SK-N-SH (cell line): ENCODE measurements around the gene AFF3. TPM values are rescaled to one million over a fixed set of nuclear protein-coding genes. Genes with fewer than 3 reads are reported as not detected.

Source experiments
- CTCF ChIA-PET: fragments of 300-600, 350-600 bp; formaldehyde crosslinking; extraction: SDS; loops from one replicate; lab custom pipeline; 2021; lab: Yijun Ruan, JAX
- POLR2A ChIA-PET: fragments of 350-600 bp; sonication (Branson Sonifier 250); formaldehyde crosslinking; extraction: SDS; loops from one replicate; lab custom pipeline; 2020; ENCODE audit warnings: antibody characterized with exemption, inconsistent platforms; lab: Yijun Ruan, JAX
- DNase-seq: peaks from one replicate; pipeline ENCODE4 v3.0.0; 2012
- H2AFZ ChIP-seq: fragments of 200-600 bp; sonication (generic); 2 replicates; pipeline ENCODE4 v1.8.1; 2016; ENCODE audit warnings: antibody characterized with exemption, mild to moderate bottlenecking, low read depth
- H3F3A ChIP-seq: fragments of 200-600 bp; sonication (generic); replicated peaks from 2 replicates; pipeline ENCODE3; 2016; ENCODE audit warnings: antibody characterized with exemption, mild to moderate bottlenecking; ENCODE audit not compliant: insufficient read depth
- H3K27ac ChIP-seq, 2 experiments: fragments of 200-500 bp in 1 of 2; fragments of 200-600 bp in 1 of 2; sonication (Bioruptor generic) in 1 of 2; sonication (generic), shearing (Covaris generic) in 1 of 2; 2 replicates each; pipeline versions ENCODE4 v1.5.1 to v1.6.1; 2014 to 2016; ENCODE audit warnings: low read depth in 2 of 2, inconsistent platforms in 1 of 2, low read length in 1 of 2, mild to moderate bottlenecking in 1 of 2, mixed read lengths in 1 of 2
- H3K27me3 ChIP-seq: fragments of 200-600 bp; sonication (generic), shearing (Covaris generic); 2 replicates; pipeline ENCODE4 v1.6.1; 2016; ENCODE audit warnings: mixed run types; ENCODE audit not compliant: insufficient read depth
- H3K36me3 ChIP-seq, 2 experiments: fragments of 200-500 bp in 1 of 2; fragments of 200-600 bp in 1 of 2; sonication (Bioruptor generic) in 1 of 2; sonication (generic) in 1 of 2; replicated peaks in 1 of 2; 2 replicates each; pipeline versions ENCODE3 to v1.5.1; 2014 to 2016; ENCODE audit warnings: low read length in 1 of 2, mild to moderate bottlenecking in 1 of 2; ENCODE audit not compliant: insufficient read depth in 2 of 2, control insufficient read depth in 1 of 2
- H3K4me1 ChIP-seq, 2 experiments: fragments of 200-500 bp in 1 of 2; fragments of 200-600 bp in 1 of 2; sonication (Bioruptor generic) in 1 of 2; sonication (generic), shearing (Covaris generic) in 1 of 2; 2 replicates each; pipeline versions ENCODE4 v1.5.1 to v1.6.1; 2014 to 2016; ENCODE audit warnings: low read depth in 1 of 2, low read length in 1 of 2, mixed run types in 1 of 2; ENCODE audit not compliant: insufficient read depth in 2 of 2, control insufficient read depth in 1 of 2
- H3K4me2 ChIP-seq: fragments of 200-600 bp; sonication (generic), shearing (Covaris generic); 2 replicates; pipeline ENCODE4 v1.6.1; 2017; ENCODE audit warnings: mixed run types
- H3K4me3 ChIP-seq, 2 experiments: fragments of 200-500 bp in 1 of 2; fragments of 200-600 bp in 1 of 2; sonication (Bioruptor generic) in 1 of 2; sonication (generic), shearing (Covaris generic) in 1 of 2; 2 replicates each; pipeline versions ENCODE4 v1.5.1 to v1.8.1; 2014 to 2016; ENCODE audit warnings: low read depth in 2 of 2, inconsistent platforms in 1 of 2, low read length in 1 of 2, mild to moderate bottlenecking in 1 of 2, mixed read lengths in 1 of 2, moderate library complexity in 1 of 2
- H3K79me2 ChIP-seq: fragments of 200-600 bp; sonication (generic); 2 replicates; pipeline ENCODE4 v1.8.1; 2017; ENCODE audit warnings: mild to moderate bottlenecking; ENCODE audit not compliant: insufficient read depth
- H3K9ac ChIP-seq: fragments of 200-600 bp; sonication (generic); 2 replicates; pipeline ENCODE4 v1.6.1; 2017; ENCODE audit warnings: mixed run types
- H3K9me2 ChIP-seq: fragments of 200-600 bp; sonication (generic); 2 replicates; pipeline ENCODE4 v1.6.1; 2017; ENCODE audit warnings: mixed run types
- H3K9me3 ChIP-seq: fragments of 200-600 bp; sonication (generic); 2 replicates; pipeline ENCODE4 v1.6.1; 2017; ENCODE audit warnings: mixed run types, mild to moderate bottlenecking, moderate library complexity
- H4K20me1 ChIP-seq: fragments of 200-600 bp; sonication (generic); 2 replicates; pipeline ENCODE4 v1.6.1; 2017; ENCODE audit warnings: mild to moderate bottlenecking, mixed run types; ENCODE audit not compliant: insufficient read depth
- CHD2 ChIP-seq: fragments of 150-350 bp; IDR thresholded peaks from 2 replicates; pipeline ENCODE4 v1.6.1; 2018; ENCODE audit warnings: low read length; ENCODE audit not compliant: partially characterized antibody
- EP300 ChIP-seq, 2 experiments: IDR thresholded peaks; 2 replicates each; pipeline versions ENCODE4 v1.4.0 to v1.6.1; 2012; ENCODE audit warnings: borderline replicate concordance in 1 of 2, low read depth in 1 of 2, low read length in 1 of 2
- FOSL2 ChIP-seq: IDR thresholded peaks from 2 replicates; pipeline ENCODE4 v1.4.0; 2012; ENCODE audit warnings: low read depth, mild to moderate bottlenecking, moderate library complexity, borderline replicate concordance
- FOXJ3 ChIP-seq: sonication (generic); formaldehyde crosslinking; IDR thresholded peaks from 2 replicates; pipeline ENCODE4 v1.5.1; 2020; ENCODE audit warnings: mild to moderate bottlenecking, missing genetic modification reagents
- GATA2 ChIP-seq: sonication (generic); formaldehyde crosslinking; IDR thresholded peaks from 2 replicates; pipeline ENCODE4 v1.5.0; 2020; ENCODE audit warnings: mild to moderate bottlenecking, missing genetic modification reagents
- JUND ChIP-seq: IDR thresholded peaks from 2 replicates; pipeline ENCODE4 v1.4.0; 2012
- MEF2A ChIP-seq: IDR thresholded peaks from 2 replicates; pipeline ENCODE4 v1.4.0; 2012; ENCODE audit warnings: low read depth, borderline replicate concordance
- MXI1 ChIP-seq: IDR thresholded peaks from 2 replicates; pipeline ENCODE4 v1.6.1; 2012; ENCODE audit warnings: mild to moderate bottlenecking, low read depth, low read length, improper control_type of control experiment
- NFIC ChIP-seq: IDR thresholded peaks from 2 replicates; pipeline ENCODE4 v1.4.0; 2012; ENCODE audit warnings: borderline replicate concordance
- SMC3 ChIP-seq: IDR thresholded peaks from 2 replicates; pipeline ENCODE4 v1.6.1; 2012; ENCODE audit warnings: low read depth, low read length, improper control_type of control experiment
- TEAD4 ChIP-seq: IDR thresholded peaks from 2 replicates; pipeline ENCODE4 v1.4.0; 2012; ENCODE audit warnings: mild to moderate bottlenecking, borderline replicate concordance; ENCODE audit not compliant: insufficient read depth
- WGBS: methylation state at CpG from one replicate; pipeline ENCODE4 v1.1.6; 2017; ENCODE audit warnings: low lambda C conversion rate; 5-methylcytosine and 5-hydroxymethylcytosine counted together
- polyA plus RNA-seq, 3 experiments: library from polyadenylated mRNA; depleted of rRNA; stranded (reverse); fragments of >200 nt; gene quantifications; 2 replicates each; pipeline ENCODE4 v1.2.3, GENCODE V29; 2012
- TF ChIP-seq, protein P1 (sequence below): fragments of 200-600 bp; sonication (generic); IDR thresholded peaks from 2 replicates; pipeline ENCODE4 v1.6.1; 2017; ENCODE audit warnings: antibody characterized with exemption, mild to moderate bottlenecking, moderate library complexity
- TF ChIP-seq, protein P2 (sequence below): IDR thresholded peaks from 2 replicates; pipeline ENCODE4 v1.4.0; 2012; ENCODE audit warnings: low read depth
- TF ChIP-seq, protein P3 (sequence below): IDR thresholded peaks from 2 replicates; pipeline ENCODE4 v1.6.1; 2012; ENCODE audit warnings: mild to moderate bottlenecking, low read depth, low read length, moderate library complexity

The AFF3 gene
- polyA plus RNA-seq, 1 of the 3 experiments (the other 2 are of a cell fraction), result 0.36 TPM

DNA sequence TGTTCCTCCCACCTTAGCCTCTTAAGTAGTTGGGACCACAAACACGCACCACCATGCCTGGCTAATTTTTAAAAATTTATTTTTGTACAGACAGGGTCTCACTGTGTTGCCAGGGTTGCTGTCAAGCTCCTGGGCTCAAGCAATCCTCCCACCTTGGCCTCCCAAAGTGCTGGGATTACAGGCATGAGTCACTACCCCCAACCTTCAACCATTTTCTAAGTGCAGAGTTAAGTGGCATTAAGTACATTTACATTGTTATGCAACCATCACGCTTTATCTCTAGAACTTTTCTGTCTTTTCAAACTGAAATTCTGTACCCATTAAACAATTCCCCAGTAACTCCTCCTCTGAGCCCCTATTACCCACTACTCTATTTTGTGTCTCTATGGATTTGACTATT lies 45.9 kb upstream of the AFF3 start:
- H3K27me3 ChIP-seq, result no peaks in the 10 kb centered on the region
- H3K9ac ChIP-seq, result no peak overlapping the region
- no peaks in the 10 kb centered on the region for H3K9me3 ChIP-seq
- no peak overlapping the region for H3K4me2 ChIP-seq
- H3K9me2 ChIP-seq, result no peaks in the 10 kb centered on the region
- no peak for DNase-seq
- no peak overlapping the region for H3K27ac ChIP-seq
- no peak overlapping the region for H3K4me3 ChIP-seq
- ChIA-PET CTCF (no interaction called here), POLR2A (interaction anchor here (0.7 kb wide), 1 partner anchor 31 kb away, joined by 3 read pairs; no protein-coding TSS in a partner anchor)
- no peaks in the 10 kb centered on the region for H3K79me2 ChIP-seq
- H2AFZ ChIP-seq, result no peak overlapping the region
- TF ChIP-seq MXI1 (no peak), CHD2 (no peak), FOSL2 (no peak), MEF2A (no peak)
- TF ChIP-seq, protein P1, sequence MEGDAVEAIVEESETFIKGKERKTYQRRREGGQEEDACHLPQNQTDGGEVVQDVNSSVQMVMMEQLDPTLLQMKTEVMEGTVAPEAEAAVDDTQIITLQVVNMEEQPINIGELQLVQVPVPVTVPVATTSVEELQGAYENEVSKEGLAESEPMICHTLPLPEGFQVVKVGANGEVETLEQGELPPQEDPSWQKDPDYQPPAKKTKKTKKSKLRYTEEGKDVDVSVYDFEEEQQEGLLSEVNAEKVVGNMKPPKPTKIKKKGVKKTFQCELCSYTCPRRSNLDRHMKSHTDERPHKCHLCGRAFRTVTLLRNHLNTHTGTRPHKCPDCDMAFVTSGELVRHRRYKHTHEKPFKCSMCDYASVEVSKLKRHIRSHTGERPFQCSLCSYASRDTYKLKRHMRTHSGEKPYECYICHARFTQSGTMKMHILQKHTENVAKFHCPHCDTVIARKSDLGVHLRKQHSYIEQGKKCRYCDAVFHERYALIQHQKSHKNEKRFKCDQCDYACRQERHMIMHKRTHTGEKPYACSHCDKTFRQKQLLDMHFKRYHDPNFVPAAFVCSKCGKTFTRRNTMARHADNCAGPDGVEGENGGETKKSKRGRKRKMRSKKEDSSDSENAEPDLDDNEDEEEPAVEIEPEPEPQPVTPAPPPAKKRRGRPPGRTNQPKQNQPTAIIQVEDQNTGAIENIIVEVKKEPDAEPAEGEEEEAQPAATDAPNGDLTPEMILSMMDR, result no peak
- peaks cover 0 to 2% of the 10 kb centered on the region in 2 experiments; a peak in 1 of 4 replicates for H3K4me1 ChIP-seq
- no peaks in the 10 kb centered on the region for H3F3A ChIP-seq
- no peaks in the 10 kb centered on the region for H3K36me3 ChIP-seq
- no peaks in the 10 kb centered on the region for H4K20me1 ChIP-seq
- WGBS, result 82% methylated on average over 2 of the region's 2 CpGs

DNA sequence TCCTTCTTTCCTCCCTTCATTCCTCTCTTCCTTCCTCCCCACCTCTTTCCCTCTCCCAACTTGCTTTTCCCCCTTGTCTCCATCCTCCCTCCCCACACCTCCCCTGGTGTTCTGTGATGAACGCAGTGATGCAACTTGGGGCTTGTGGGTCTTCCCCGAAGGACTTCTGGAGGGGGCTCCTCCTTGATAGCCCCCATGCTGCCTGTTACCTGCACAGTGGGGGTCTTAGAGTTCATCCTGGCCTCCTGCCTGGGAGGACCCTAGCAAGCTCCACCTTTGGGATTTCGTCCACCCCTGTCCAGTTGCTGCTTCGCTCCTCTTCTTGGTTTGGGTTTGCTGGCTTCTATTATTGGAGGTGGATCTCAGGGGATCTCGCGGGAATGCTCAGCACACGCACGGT lies 43.7 kb upstream of the AFF3 start:
- H3K9ac ChIP-seq, result no peak overlapping the region
- H3K4me3 ChIP-seq, result no peak overlapping the region
- H3F3A ChIP-seq, result no peaks in the 10 kb centered on the region
- peaks cover 0 to 13% of the 10 kb centered on the region in 2 experiments; a peak in 1 of 4 replicates for H3K4me1 ChIP-seq
- POLR2A ChIA-PET, result no interaction called here
- H2AFZ ChIP-seq, result no peak overlapping the region
- no peak for TF ChIP-seq FOXJ3 (CRISPR knock-in tag)
- no peak for TF ChIP-seq FOSL2
- TF ChIP-seq GATA2 (CRISPR knock-in tag), result no peak
- TF ChIP-seq MXI1, result no peak
- no peak for TF ChIP-seq EP300 (IDR thresholded peaks at IDR 0.05; ENCODE audit: borderline replicate concordance in 1 of 2, low read depth in 1 of 2, low read length in 1 of 2)
- TF ChIP-seq, protein P2, sequence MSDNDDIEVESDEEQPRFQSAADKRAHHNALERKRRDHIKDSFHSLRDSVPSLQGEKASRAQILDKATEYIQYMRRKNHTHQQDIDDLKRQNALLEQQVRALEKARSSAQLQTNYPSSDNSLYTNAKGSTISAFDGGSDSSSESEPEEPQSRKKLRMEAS, result no peak
- TF ChIP-seq NFIC, result no peak
- TF ChIP-seq, protein P3, sequence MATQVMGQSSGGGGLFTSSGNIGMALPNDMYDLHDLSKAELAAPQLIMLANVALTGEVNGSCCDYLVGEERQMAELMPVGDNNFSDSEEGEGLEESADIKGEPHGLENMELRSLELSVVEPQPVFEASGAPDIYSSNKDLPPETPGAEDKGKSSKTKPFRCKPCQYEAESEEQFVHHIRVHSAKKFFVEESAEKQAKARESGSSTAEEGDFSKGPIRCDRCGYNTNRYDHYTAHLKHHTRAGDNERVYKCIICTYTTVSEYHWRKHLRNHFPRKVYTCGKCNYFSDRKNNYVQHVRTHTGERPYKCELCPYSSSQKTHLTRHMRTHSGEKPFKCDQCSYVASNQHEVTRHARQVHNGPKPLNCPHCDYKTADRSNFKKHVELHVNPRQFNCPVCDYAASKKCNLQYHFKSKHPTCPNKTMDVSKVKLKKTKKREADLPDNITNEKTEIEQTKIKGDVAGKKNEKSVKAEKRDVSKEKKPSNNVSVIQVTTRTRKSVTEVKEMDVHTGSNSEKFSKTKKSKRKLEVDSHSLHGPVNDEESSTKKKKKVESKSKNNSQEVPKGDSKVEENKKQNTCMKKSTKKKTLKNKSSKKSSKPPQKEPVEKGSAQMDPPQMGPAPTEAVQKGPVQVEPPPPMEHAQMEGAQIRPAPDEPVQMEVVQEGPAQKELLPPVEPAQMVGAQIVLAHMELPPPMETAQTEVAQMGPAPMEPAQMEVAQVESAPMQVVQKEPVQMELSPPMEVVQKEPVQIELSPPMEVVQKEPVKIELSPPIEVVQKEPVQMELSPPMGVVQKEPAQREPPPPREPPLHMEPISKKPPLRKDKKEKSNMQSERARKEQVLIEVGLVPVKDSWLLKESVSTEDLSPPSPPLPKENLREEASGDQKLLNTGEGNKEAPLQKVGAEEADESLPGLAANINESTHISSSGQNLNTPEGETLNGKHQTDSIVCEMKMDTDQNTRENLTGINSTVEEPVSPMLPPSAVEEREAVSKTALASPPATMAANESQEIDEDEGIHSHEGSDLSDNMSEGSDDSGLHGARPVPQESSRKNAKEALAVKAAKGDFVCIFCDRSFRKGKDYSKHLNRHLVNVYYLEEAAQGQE, result no peak
- no peak for TF ChIP-seq JUND
- no peak for TF ChIP-seq SMC3
- TF ChIP-seq TEAD4, result no peak
- TF ChIP-seq MEF2A, result no peak
- H3K36me3 ChIP-seq, result no peaks in the 10 kb centered on the region
- no peaks in the 10 kb centered on the region for H3K79me2 ChIP-seq
- H3K9me2 ChIP-seq, result no peaks in the 10 kb centered on the region
- WGBS, result 75% methylated on average over 8 of the region's 8 CpGs
- no peaks in the 10 kb centered on the region for H4K20me1 ChIP-seq
- no peaks in the 10 kb centered on the region for H3K27me3 ChIP-seq
- CTCF ChIA-PET, result interaction anchor here (1.4 to 1.8 kb wide), 2 partner anchors 8 to 11 kb away, joined by 3 to 5 read pairs; no protein-coding TSS in a partner anchor
- H3K9me3 ChIP-seq, result no peaks in the 10 kb centered on the region
- H3K4me2 ChIP-seq, result no peak overlapping the region
- no peak for DNase-seq
- H3K27ac ChIP-seq, result no peak overlapping the region
